DND-41 (cell line): Measurements from ENCODE around the gene ACSM5.

Experiments used
- CTCF ChIP-seq: IDR thresholded peaks from 2 replicates; pipeline ENCODE4 v1.5.1; 2012; ENCODE audit warnings: borderline replicate concordance, low read length, moderate library complexity, mild to moderate bottlenecking; ENCODE audit not compliant: poor library complexity, severe bottlenecking; ENCODE audit errors: extremely low read depth
- EZH2 ChIP-seq: IDR thresholded peaks from 3 replicates; pipeline ENCODE4 v1.6.1; 2012; ENCODE audit warnings: borderline replicate concordance, low read depth, mild to moderate bottlenecking, moderate library complexity, low read length, inconsistent platforms; ENCODE audit not compliant: severe bottlenecking

DNA sequence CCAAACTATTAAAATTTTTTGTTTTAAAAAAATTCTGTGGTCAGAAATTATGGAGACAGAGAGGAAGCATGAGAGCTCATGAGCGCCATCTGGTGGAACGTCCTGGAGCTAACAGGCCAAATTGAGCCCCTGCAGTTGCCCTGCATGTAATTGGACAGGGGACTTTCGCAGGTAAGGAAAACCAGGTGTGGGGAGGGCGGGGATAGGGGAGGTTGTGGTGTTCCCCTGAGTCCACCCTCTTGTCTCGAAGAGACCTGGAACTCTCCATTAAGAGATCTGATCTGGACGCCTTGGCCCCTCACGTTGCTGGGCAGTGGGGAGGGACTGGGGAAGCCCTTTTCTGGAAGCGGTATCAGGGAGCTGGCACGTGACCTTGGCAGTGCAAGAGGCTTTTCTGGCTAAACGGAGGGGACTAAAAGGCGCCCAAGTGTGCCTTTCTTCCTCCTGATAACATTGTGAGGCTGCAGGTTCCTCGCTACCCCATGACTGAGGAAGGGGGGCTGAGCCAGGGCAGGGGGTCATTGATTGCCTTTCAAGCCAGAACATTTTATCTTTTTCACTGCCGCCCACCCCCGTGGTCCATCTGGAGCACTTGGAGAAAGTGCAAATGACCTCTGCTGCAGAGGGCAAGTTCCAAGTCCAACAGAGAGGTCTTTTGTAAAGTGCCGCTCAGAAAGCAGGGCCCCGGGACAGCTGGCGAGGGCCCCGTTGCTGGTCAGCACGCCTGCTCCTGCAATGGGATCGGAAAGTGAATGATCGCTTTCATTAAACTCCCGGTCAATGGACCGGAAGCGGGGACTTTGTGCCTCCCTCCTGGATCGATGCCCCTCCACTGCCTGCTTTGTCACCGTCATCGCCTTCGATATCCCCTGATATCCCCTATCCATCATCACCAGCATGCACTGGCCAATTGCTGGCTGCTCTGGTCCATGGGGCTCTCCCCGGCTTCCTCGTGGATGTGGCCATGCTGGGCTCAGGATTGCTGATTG lies 23.2 kb upstream of the ACSM5 start:
- TF ChIP-seq EZH2 = no peak
- peak; percentile 83 for TF ChIP-seq CTCF
